A549 (cell line): ENCODE measurements around the gene ATL1. TPM values are rescaled to one million over a fixed set of nuclear protein-coding genes. Genes with fewer than 3 reads are reported as not detected.

ENCODE experiments used
- ATAC-seq, 2 experiments: fragments of 200-7000 bp in 1 of 2; fragments of >200 bp in 1 of 2; cut with Nextera tagmentation in 1 of 2; cut with Tn5 transposase in 1 of 2; 3 replicates each; pipeline versions ENCODE4 v1.8.0 to v1.9.1; 2018 to 2020; ENCODE audit warnings: mild to moderate bottlenecking in 1 of 2, moderate library complexity in 1 of 2
- CTCF ChIA-PET: fragments of 300-600 bp; sonication (Branson Sonifier 250); formaldehyde crosslinking; extraction: SDS; loops from one replicate; lab custom pipeline; 2021; ENCODE audit warnings: antibody characterized with exemption, inconsistent platforms; lab: Yijun Ruan, JAX
- POLR2A ChIA-PET: fragments of 350-600 bp; formaldehyde crosslinking; extraction: SDS; loops from one replicate; lab custom pipeline; 2021; ENCODE audit warnings: antibody characterized with exemption, inconsistent platforms; lab: Yijun Ruan, JAX
- DNase-seq, 2 experiments: peaks; one replicate each; pipeline versions ENCODE4 v3.0.0 to v3.0.0-alpha.2; 2011 to 2016; ENCODE audit warnings: low read depth in 1 of 2, low spot score in 1 of 2
- FAIRE-seq: peaks from 2 replicates; lab custom pipeline; 2011; peaks lifted over from hg19 to GRCh38; lab: Jason Lieb, UNC
- H3K27ac ChIP-seq, 2 experiments: fragments of >200 bp; sonication (Bioruptor Twin); formaldehyde crosslinking; 3 replicates each; pipeline ENCODE4 v1.5.1; 2016 to 2017
- H3K4me1 ChIP-seq: fragments of >200 bp; sonication (Bioruptor Twin); formaldehyde crosslinking; 3 replicates; pipeline ENCODE4 v1.6.1; 2016
- H3K4me2 ChIP-seq: fragments of >200 bp; sonication (Bioruptor Twin); formaldehyde crosslinking; 3 replicates; pipeline ENCODE4 v1.6.1; 2016
- H3K4me3 ChIP-seq: fragments of >200 bp; sonication (Bioruptor Twin); formaldehyde crosslinking; 3 replicates; pipeline ENCODE4 v1.5.1; 2016
- H3K9me3 ChIP-seq: fragments of >200 bp; sonication (Bioruptor Twin); formaldehyde crosslinking; 3 replicates; pipeline ENCODE4 v1.6.1; 2016
- CBX2 ChIP-seq: fragments of 200-600 bp; sonication (generic); IDR thresholded peaks from 2 replicates; pipeline ENCODE4 v1.6.1; 2016; ENCODE audit warnings: low read depth, mild to moderate bottlenecking, borderline replicate concordance
- CBX8 ChIP-seq: fragments of 200-600 bp; sonication (generic); IDR thresholded peaks from 2 replicates; pipeline ENCODE4 v1.6.1; 2016
- CEBPB ChIP-seq, 2 experiments: fragments of >200 bp in 1 of 2; sonication (Bioruptor Twin) in 1 of 2; formaldehyde crosslinking in 1 of 2; IDR thresholded peaks; 2 replicates each; pipeline ENCODE4 v1.6.1; 2012 to 2016
- CHD2 ChIP-seq: fragments of 150-350 bp; IDR thresholded peaks from 2 replicates; pipeline ENCODE4 v1.6.1; 2014; ENCODE audit warnings: low read length; ENCODE audit not compliant: partially characterized antibody
- ESRRA ChIP-seq: fragments of 150-350 bp; IDR thresholded peaks from 2 replicates; pipeline ENCODE4 v1.6.1; 2014; ENCODE audit warnings: mild to moderate bottlenecking, low read length, borderline replicate concordance
- FOSL2 ChIP-seq, 2 experiments: fragments of 450-650 bp in 1 of 2; fragments of >200 bp in 1 of 2; sonication (Bioruptor Twin) in 1 of 2; formaldehyde crosslinking; IDR thresholded peaks; 2 replicates each; pipeline versions ENCODE4 v1.5.0 to v1.6.1; 2016 to 2020; ENCODE audit warnings: mild to moderate bottlenecking in 1 of 2, moderate library complexity in 1 of 2
- HEYL ChIP-seq: fragments of 250-450 bp; sonication (Bioruptor Pico); IDR thresholded peaks from 2 replicates; pipeline ENCODE4 v1.8.0; 2021; ENCODE audit warnings: mild to moderate bottlenecking, moderate library complexity
- HOXB13 ChIP-seq: fragments of 250-450 bp; sonication (Bioruptor Pico); IDR thresholded peaks from 2 replicates; pipeline ENCODE4 v1.5.0; 2020; ENCODE audit warnings: low read depth, mild to moderate bottlenecking, moderate library complexity
- HOXB5 ChIP-seq: fragments of 250-450 bp; sonication (Bioruptor Pico); IDR thresholded peaks from 2 replicates; pipeline ENCODE4 v1.5.0; 2020; ENCODE audit warnings: mild to moderate bottlenecking, moderate library complexity
- MYC ChIP-seq: IDR thresholded peaks from 2 replicates; pipeline ENCODE4 v1.6.1; 2012; ENCODE audit warnings: mild to moderate bottlenecking, inconsistent platforms, low read length, improper control_type of control experiment, borderline replicate concordance
- RARB ChIP-seq: fragments of 250-450 bp; sonication (Bioruptor Pico); IDR thresholded peaks from 2 replicates; pipeline ENCODE4 v1.8.0; 2021; ENCODE audit warnings: mild to moderate bottlenecking, moderate library complexity
- RFX5 ChIP-seq: fragments of 450-650 bp; IDR thresholded peaks from 2 replicates; pipeline ENCODE4 v1.7.1; 2014; ENCODE audit warnings: antibody characterized with exemption, mild to moderate bottlenecking, moderate library complexity
- RNF2 ChIP-seq: fragments of 200-600 bp; sonication (generic); IDR thresholded peaks from 2 replicates; pipeline ENCODE4 v1.6.1; 2016; ENCODE audit warnings: low read depth, mild to moderate bottlenecking, antibody characterized with exemption, moderate library complexity, borderline replicate concordance
- SREBF2 ChIP-seq: fragments of 450-650 bp; IDR thresholded peaks from 2 replicates; pipeline ENCODE4 v1.6.1; 2014; ENCODE audit warnings: mild to moderate bottlenecking, moderate library complexity
- TFCP2L1 ChIP-seq: fragments of 250-450 bp; sonication (Bioruptor Pico); IDR thresholded peaks from 2 replicates; pipeline ENCODE4 v1.5.0; 2021; ENCODE audit warnings: mild to moderate bottlenecking
- WGBS: methylation state at CpG from one replicate; pipeline ENCODE4 v1.1.6; 2017; ENCODE audit errors: missing lambda C conversion rate; 5-methylcytosine and 5-hydroxymethylcytosine counted together
- polyA plus RNA-seq, 4 experiments: library from polyadenylated mRNA; depleted of rRNA in 3 of 4; stranded (reverse); fragments of >200 nt; fragmentation: RNase III in 1 of 4; extraction: RNeasy Plus Mini Kit Qiagen cat#74134 plus additional on column Dnase treatment in 1 of 4; gene quantifications; 2 replicates in 3 of 4; 3 replicates in 1 of 4; pipeline ENCODE4 v1.2.3, GENCODE V29; 2011 to 2017
- TF ChIP-seq, protein P1 (sequence below): IDR thresholded peaks from 2 replicates; pipeline ENCODE4 v1.6.1; 2012
- TF ChIP-seq, protein P2 (sequence below): fragments of 450-650 bp; IDR thresholded peaks from 2 replicates; pipeline ENCODE4 v1.6.1; 2014; ENCODE audit warnings: antibody characterized with exemption
- TF ChIP-seq, protein P3 (sequence below): fragments of 250-450 bp; sonication (Bioruptor Pico); IDR thresholded peaks from 2 replicates; pipeline ENCODE4 v1.5.0; 2021; ENCODE audit warnings: mild to moderate bottlenecking, moderate library complexity, borderline replicate concordance
- TF ChIP-seq, protein P4 (sequence below): IDR thresholded peaks from 2 replicates; pipeline ENCODE4 v1.6.1; 2012; ENCODE audit warnings: low read depth, borderline replicate concordance

ATL1 gene
- polyA plus RNA-seq, 2 of the 4 experiments (the other 2 are of a cell fraction): 4.7 to 5.1 TPM

DNA sequence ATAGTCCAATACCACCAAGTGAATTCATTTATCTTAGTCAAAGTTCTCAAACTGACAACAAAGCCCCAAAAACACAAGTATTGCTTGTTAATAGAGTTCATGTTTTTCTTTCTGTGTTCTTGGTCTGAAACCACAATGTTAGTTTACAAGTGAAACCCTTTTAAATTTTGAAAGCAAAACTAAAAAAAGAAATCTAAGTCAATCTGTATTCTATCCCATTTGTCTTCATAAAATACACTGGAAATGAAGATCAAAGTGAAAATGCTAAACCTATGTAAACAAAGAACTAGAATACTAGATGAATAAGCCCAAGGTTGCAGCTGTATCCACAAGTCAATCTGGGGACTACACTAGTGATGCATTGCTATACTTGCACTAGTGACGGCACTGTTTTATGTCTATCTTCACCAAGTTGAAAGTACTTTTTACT, 38.0 kb upstream of the ATL1 start:
- Histone ChIP-seq H3K9me3 (no peaks in the 10 kb centered on the region), H3K4me2 (peak overlapping the region; percentile 50), H3K4me3 (no peak overlapping the region), H3K4me1 (peaks cover 26% of the 10 kb centered on the region), H3K27ac (no peak overlapping the region)
- POLR2A ChIA-PET: no interaction called here
- WGBS: 79% methylated on average over 1 of the region's 1 CpG
- DNase-seq (no peak), ATAC-seq (peak in 1 of 2 experiments; percentile 43; a peak in 1 of 6 replicates), FAIRE-seq (no peak)
- CTCF ChIA-PET: interaction anchor here (1.3 to 2.9 kb wide), 2 partner anchors 10 to 201 kb away, joined by 4 to 10 read pairs; partner anchors contain the start of gene MAP4K5
- TF ChIP-seq HEYL (CRISPR knock-in tag) (no peak), HOXB13 (CRISPR knock-in tag) (no peak), MYC (no peak), RARB (CRISPR knock-in tag) (no peak), HOXB5 (CRISPR knock-in tag) (no peak), ESRRA (no peak), SREBF2 (no peak), CBX8 (no peak), CHD2 (no peak), CEBPB (IDR thresholded peaks at IDR 0.05) (no peak), TFCP2L1 (CRISPR knock-in tag) (no peak)
- TF ChIP-seq, protein P1, sequence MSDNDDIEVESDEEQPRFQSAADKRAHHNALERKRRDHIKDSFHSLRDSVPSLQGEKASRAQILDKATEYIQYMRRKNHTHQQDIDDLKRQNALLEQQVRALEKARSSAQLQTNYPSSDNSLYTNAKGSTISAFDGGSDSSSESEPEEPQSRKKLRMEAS: no peak
- TF ChIP-seq, protein P2, sequence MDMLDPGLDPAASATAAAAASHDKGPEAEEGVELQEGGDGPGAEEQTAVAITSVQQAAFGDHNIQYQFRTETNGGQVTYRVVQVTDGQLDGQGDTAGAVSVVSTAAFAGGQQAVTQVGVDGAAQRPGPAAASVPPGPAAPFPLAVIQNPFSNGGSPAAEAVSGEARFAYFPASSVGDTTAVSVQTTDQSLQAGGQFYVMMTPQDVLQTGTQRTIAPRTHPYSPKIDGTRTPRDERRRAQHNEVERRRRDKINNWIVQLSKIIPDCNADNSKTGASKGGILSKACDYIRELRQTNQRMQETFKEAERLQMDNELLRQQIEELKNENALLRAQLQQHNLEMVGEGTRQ: no peak
- TF ChIP-seq, protein P3, sequence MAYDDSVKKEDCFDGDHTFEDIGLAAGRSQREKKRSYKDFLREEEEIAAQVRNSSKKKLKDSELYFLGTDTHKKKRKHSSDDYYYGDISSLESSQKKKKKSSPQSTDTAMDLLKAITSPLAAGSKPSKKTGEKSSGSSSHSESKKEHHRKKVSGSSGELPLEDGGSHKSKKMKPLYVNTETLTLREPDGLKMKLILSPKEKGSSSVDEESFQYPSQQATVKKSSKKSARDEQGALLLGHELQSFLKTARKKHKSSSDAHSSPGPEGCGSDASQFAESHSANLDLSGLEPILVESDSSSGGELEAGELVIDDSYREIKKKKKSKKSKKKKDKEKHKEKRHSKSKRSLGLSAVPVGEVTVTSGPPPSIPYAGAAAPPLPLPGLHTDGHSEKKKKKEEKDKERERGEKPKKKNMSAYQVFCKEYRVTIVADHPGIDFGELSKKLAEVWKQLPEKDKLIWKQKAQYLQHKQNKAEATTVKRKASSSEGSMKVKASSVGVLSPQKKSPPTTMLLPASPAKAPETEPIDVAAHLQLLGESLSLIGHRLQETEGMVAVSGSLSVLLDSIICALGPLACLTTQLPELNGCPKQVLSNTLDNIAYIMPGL (CRISPR knock-in tag): no peak

DNA sequence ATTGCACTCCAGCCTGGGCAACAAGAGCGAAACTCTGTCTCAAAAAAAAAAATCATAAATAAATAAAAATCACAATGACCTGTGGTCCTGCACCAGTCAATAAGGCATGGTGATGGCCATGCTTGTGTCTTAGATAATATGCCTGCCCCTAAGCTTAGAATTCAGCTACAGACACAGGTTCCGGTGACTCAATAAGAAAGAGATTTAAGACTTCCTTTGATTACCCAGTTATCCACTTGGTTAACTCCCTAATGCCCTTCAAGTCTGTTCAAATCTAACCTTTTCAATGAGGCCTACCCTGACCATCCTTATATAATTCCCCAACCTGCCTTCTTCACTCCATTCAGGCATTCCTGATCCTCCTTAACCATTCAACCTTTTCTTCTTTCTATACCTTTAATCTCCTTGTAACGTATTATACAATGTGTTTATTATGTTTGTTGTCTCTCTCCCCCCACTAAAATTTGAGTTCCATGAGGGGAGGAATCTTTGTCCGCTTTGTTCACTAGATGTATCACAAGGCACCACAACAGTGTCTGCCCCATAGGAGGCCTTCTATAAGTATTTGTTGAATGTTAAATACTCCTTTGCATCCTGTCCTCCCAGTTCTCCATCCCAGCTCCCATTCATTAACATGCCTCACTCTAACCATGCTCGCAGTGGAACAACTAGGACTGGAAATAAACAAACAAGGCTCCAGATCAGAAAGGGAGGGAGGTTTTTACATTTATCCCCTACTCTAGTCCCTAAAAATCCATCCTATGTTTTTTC, 36.5 kb upstream of the ATL1 start:
- no peak overlapping the region for H3K4me2 ChIP-seq
- CTCF ChIA-PET: interaction anchor here (0.7 to 2.9 kb wide), 3 partner anchors 9 to 400 kb away, joined by 3 to 10 read pairs (median 3); partner anchors contain the start of gene MAP4K5
- 96% methylated on average over 5 of the region's 5 CpGs for WGBS

More for the DNA sequence above, 36.5 kb upstream of the ATL1 start:
- FAIRE-seq (no peak), ATAC-seq (no peak), DNase-seq (no peak)
- POLR2A ChIA-PET: no interaction called here
- Histone ChIP-seq H3K4me1 (peaks cover 37% of the 10 kb centered on the region), H3K27ac (no peak overlapping the region), H3K4me3 (no peak overlapping the region), H3K9me3 (no peaks in the 10 kb centered on the region)
- TF ChIP-seq FOSL2 (IDR thresholded peaks at IDR 0.05) (no peak), FOSL2 (CRISPR knock-in tag; IDR thresholded peaks at IDR 0.05) (no peak), RARB (CRISPR knock-in tag) (no peak), RFX5 (no peak), RNF2 (no peak), CBX2 (no peak), CBX8 (no peak), ESRRA (no peak)
- TF ChIP-seq, protein P4, sequence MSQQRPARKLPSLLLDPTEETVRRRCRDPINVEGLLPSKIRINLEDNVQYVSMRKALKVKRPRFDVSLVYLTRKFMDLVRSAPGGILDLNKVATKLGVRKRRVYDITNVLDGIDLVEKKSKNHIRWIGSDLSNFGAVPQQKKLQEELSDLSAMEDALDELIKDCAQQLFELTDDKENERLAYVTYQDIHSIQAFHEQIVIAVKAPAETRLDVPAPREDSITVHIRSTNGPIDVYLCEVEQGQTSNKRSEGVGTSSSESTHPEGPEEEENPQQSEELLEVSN: no peak
- TF ChIP-seq, protein P3 (CRISPR knock-in tag): no peak
